SU-DHL-6 (cell line): Measurements from ENCODE around the gene MTF2.

ENCODE experiments used
- H2AFZ ChIP-seq: fragments of 200-600 bp; sonication (generic); 2 replicates; pipeline ENCODE4 v1.6.1; 2014; ENCODE audit warnings: low read depth, mild to moderate bottlenecking, moderate library complexity, mixed read lengths, antibody characterized with exemption, low read length; ENCODE audit not compliant: severe bottlenecking
- H3F3A ChIP-seq: fragments of 200-600 bp; shearing (Covaris generic); 2 replicates; pipeline ENCODE4 v1.6.0; 2016; ENCODE audit warnings: antibody characterized with exemption, mild to moderate bottlenecking; ENCODE audit not compliant: insufficient read depth
- H3K27ac ChIP-seq: fragments of 200-600 bp; sonication (generic); 2 replicates; pipeline ENCODE4 v1.5.1; 2016; ENCODE audit warnings: low read depth, mild to moderate bottlenecking, low read length, moderate library complexity, mixed read lengths
- H3K27me3 ChIP-seq: fragments of 200-600 bp; sonication (generic), shearing (Covaris generic); 2 replicates; pipeline ENCODE4 v1.6.0; 2014; ENCODE audit warnings: mild to moderate bottlenecking, low read length
- H3K36me3 ChIP-seq: fragments of 200-600 bp; sonication (generic); 2 replicates; pipeline ENCODE4 v1.6.1; 2014; ENCODE audit warnings: mild to moderate bottlenecking, low read length, mixed read lengths
- H3K4me2 ChIP-seq: fragments of 300-600, 200-600 bp; shearing (Covaris generic), sonication (generic); 2 replicates; pipeline ENCODE4 v1.6.0; 2014; ENCODE audit warnings: low read length, low read depth, mild to moderate bottlenecking; ENCODE audit not compliant: poor library complexity, severe bottlenecking
- H3K4me3 ChIP-seq: fragments of 200-600 bp; sonication (generic); 2 replicates; pipeline ENCODE4 v1.5.1; 2014; ENCODE audit warnings: antibody characterized with exemption, low read length, mild to moderate bottlenecking, mixed read lengths; ENCODE audit not compliant: insufficient read depth, poor library complexity, severe bottlenecking
- H3K79me2 ChIP-seq: fragments of 200-600 bp; sonication (generic); 2 replicates; pipeline ENCODE4 v1.6.1; 2014; ENCODE audit warnings: mild to moderate bottlenecking, low read length, moderate library complexity; ENCODE audit not compliant: insufficient read depth
- H3K9ac ChIP-seq: fragments of 200-600 bp; sonication (generic); 2 replicates; pipeline ENCODE4 v1.7.0; 2014; ENCODE audit warnings: mild to moderate bottlenecking, low read length
- H3K9me2 ChIP-seq: fragments of 200-600 bp; sonication (generic); replicated peaks from 2 replicates; pipeline ENCODE4 v1.6.1; 2014; ENCODE audit warnings: low read length; ENCODE audit not compliant: insufficient read depth
- H3K9me3 ChIP-seq: fragments of 200-600 bp; sonication (generic); 2 replicates; pipeline ENCODE4 v1.6.1; 2014; ENCODE audit warnings: low read length, mixed read lengths; ENCODE audit not compliant: insufficient read depth
- H4K20me1 ChIP-seq: fragments of 200-600 bp; sonication (generic); 2 replicates; pipeline ENCODE4 v1.6.1; 2014; ENCODE audit warnings: low read depth, mild to moderate bottlenecking, antibody characterized with exemption, low read length, moderate library complexity, mixed read lengths
- CTCF ChIP-seq: fragments of 200-600 bp; sonication (generic); IDR thresholded peaks from one replicate; pipeline ENCODE4 v1.5.1; 2017; ENCODE audit warnings: antibody characterized with exemption, mild to moderate bottlenecking, low read length, moderate library complexity; ENCODE audit not compliant: insufficient read depth, poor library complexity, severe bottlenecking
- EZH2phosphoT487 ChIP-seq: fragments of 200-600 bp; sonication (generic), shearing (Covaris generic); conservative IDR thresholded peaks from 2 replicates; pipeline ENCODE4 v1.6.1; 2018; ENCODE audit warnings: mild to moderate bottlenecking, antibody characterized with exemption, low read length, moderate library complexity, mixed read lengths

Gene MTF2

GRCh38 chr1:93081716-93082115, 2.6 kb downstream of the MTF2 start:
- no peaks in the 10 kb centered on the region for H3K9me3 ChIP-seq
- peak overlapping the region; percentile 96 for H3K4me2 ChIP-seq
- H2AFZ ChIP-seq, result no peak overlapping the region
- H4K20me1 ChIP-seq, result peaks cover 44% of the 10 kb centered on the region
- no peaks in the 10 kb centered on the region for H3K9me2 ChIP-seq
- H3K9ac ChIP-seq, result peak overlapping the region; percentile 94
- TF ChIP-seq CTCF (no peak), EZH2phosphoT487 (no peak)
- H3K79me2 ChIP-seq, result peaks cover 77% of the 10 kb centered on the region
- peaks cover 24% of the 10 kb centered on the region for H3F3A ChIP-seq
- H3K36me3 ChIP-seq, result peaks cover 43% of the 10 kb centered on the region
- H3K27ac ChIP-seq, result peak overlapping the region; percentile 84
- H3K27me3 ChIP-seq, result no peaks in the 10 kb centered on the region
- peak overlapping the region; percentile 88 for H3K4me3 ChIP-seq

GRCh38 chr1:93082313-93082712, 3.2 kb downstream of the MTF2 start:
- H3K27ac ChIP-seq, result no peak overlapping the region; the same call in 1 of the 2 replicates
- peaks cover 47% of the 10 kb centered on the region for H4K20me1 ChIP-seq
- peak overlapping the region; percentile 96 for H3K4me2 ChIP-seq
- H3K27me3 ChIP-seq, result no peaks in the 10 kb centered on the region
- TF ChIP-seq CTCF (no peak), EZH2phosphoT487 (no peak)
- no peaks in the 10 kb centered on the region for H3K9me3 ChIP-seq
- no peak overlapping the region for H3K9ac ChIP-seq
- peaks cover 83% of the 10 kb centered on the region for H3K79me2 ChIP-seq
- peaks cover 46% of the 10 kb centered on the region for H3K36me3 ChIP-seq
- no peaks in the 10 kb centered on the region for H3K9me2 ChIP-seq
- no peak overlapping the region for H2AFZ ChIP-seq
- H3F3A ChIP-seq, result peaks cover 20% of the 10 kb centered on the region
- H3K4me3 ChIP-seq, result no peak overlapping the region

GRCh38 chr1:93083979-93084378, 4.9 kb downstream of the MTF2 start:
- Histone ChIP-seq H3K9me3 (no peaks in the 10 kb centered on the region), H2AFZ (no peak overlapping the region), H3F3A (peaks cover 20% of the 10 kb centered on the region), H3K9me2 (no peaks in the 10 kb centered on the region), H3K4me2 (no peak overlapping the region), H3K27me3 (no peaks in the 10 kb centered on the region), H3K9ac (no peak overlapping the region), H3K4me3 (no peak overlapping the region), H3K36me3 (peaks cover 60% of the 10 kb centered on the region), H3K79me2 (peaks cover 99% of the 10 kb centered on the region), H4K20me1 (peaks cover 64% of the 10 kb centered on the region), H3K27ac (no peak overlapping the region)
- no peak for TF ChIP-seq EZH2phosphoT487

GRCh38 chr1:93087532-93087931, 8.4 kb downstream of the MTF2 start:
- no peak for TF ChIP-seq CTCF
- TF ChIP-seq EZH2phosphoT487, result no peak
- peaks cover 76% of the 10 kb centered on the region for H4K20me1 ChIP-seq
- no peak overlapping the region for H3K4me3 ChIP-seq
- no peaks in the 10 kb centered on the region for H3K9me3 ChIP-seq
- peaks cover 99% of the 10 kb centered on the region for H3K79me2 ChIP-seq
- no peak overlapping the region for H3K9ac ChIP-seq
- H3K9me2 ChIP-seq, result no peaks in the 10 kb centered on the region
- H3K4me2 ChIP-seq, result no peak overlapping the region
- no peak overlapping the region for H2AFZ ChIP-seq
- peaks cover 7% of the 10 kb centered on the region; the same call in 1 of the 2 replicates for H3F3A ChIP-seq
- peaks cover 67% of the 10 kb centered on the region for H3K36me3 ChIP-seq
- H3K27me3 ChIP-seq, result no peaks in the 10 kb centered on the region
- H3K27ac ChIP-seq, result peak overlapping the region; percentile 11; the same call in 1 of the 2 replicates
